ENCODE data around the gene LYPD6. TPM values are rescaled to one million over a fixed set of nuclear protein-coding genes. Genes with fewer than 3 reads are reported as not detected.

LYPD6 gene
- total RNA-seq, 1 donor from 2014 or later = 0.14 TPM

- intact Hi-C loops (cut with DNase I) = no loop called here
- ATAC-seq (no peak), DNase-seq (ENCODE audit: missing footprints) (no peak)
Measured at GRCh38 chr2:149430743-149431736, 100.7 kb downstream of the LYPD6 start.

GRCh38 chr2:149438330-149438960, 108.1 kb downstream of the LYPD6 start:
- ATAC-seq (no peak), DNase-seq (ENCODE audit: missing footprints) (no peak)
- intact Hi-C loops (cut with DNase I) = no loop called here

- DNase-seq (ENCODE audit: missing footprints) (no peak), ATAC-seq (no peak)
- intact Hi-C loops (cut with DNase I) = no loop called here
Measured at GRCh38 chr2:149441255-149441654, 110.9 kb downstream of the LYPD6 start.

- no peak for DNase-seq (ENCODE audit: missing footprints)
- intact Hi-C loops (cut with DNase I) = no loop called here
- ATAC-seq = no peak
Measured at GRCh38 chr2:149442346-149442745, 112.0 kb downstream of the LYPD6 start.

- no peak for ATAC-seq
- no peak for DNase-seq (ENCODE audit: missing footprints)
- intact Hi-C loops (cut with DNase I) = no loop called here
Measured at GRCh38 chr2:149443150-149443549, 112.8 kb downstream of the LYPD6 start.

- DNase-seq (ENCODE audit: missing footprints) (no peak), ATAC-seq (no peak)
- intact Hi-C loops (cut with DNase I) = no loop called here
Measured at GRCh38 chr2:149446748-149447147, 116.4 kb downstream of the LYPD6 start.

- intact Hi-C loops (cut with DNase I) = no loop called here
- ATAC-seq = no peak
- no peak for DNase-seq (ENCODE audit: missing footprints)
Measured at GRCh38 chr2:149448315-149448714, 117.9 kb downstream of the LYPD6 start.

GRCh38 chr2:149449017-149449416, 118.6 kb downstream of the LYPD6 start:
- intact Hi-C loops (cut with DNase I) = no loop called here
- DNase-seq (ENCODE audit: missing footprints) = no peak

GRCh38 chr2:149451417-149452165, 121.2 kb downstream of the LYPD6 start:
- intact Hi-C loops (cut with DNase I) = no loop called here
- ATAC-seq (no peak), DNase-seq (ENCODE audit: missing footprints) (no peak)

More at GRCh38 chr2:149449017-149449416, 118.6 kb downstream of the LYPD6 start:
- no peak for ATAC-seq

GRCh38 chr2:149456285-149456684, 125.9 kb downstream of the LYPD6 start:
- no peak for DNase-seq (ENCODE audit: missing footprints)
- ATAC-seq = no peak
- intact Hi-C loops (cut with DNase I) = no loop called here

GRCh38 chr2:149458502-149458901, 128.1 kb downstream of the LYPD6 start:
- ATAC-seq (no peak), DNase-seq (ENCODE audit: missing footprints) (no peak)
- intact Hi-C loops (cut with DNase I) = no loop called here

GRCh38 chr2:149463328-149464002, 133.1 kb downstream of the LYPD6 start:
- ATAC-seq = no peak
- intact Hi-C loops (cut with DNase I) = no loop called here
- no peak for DNase-seq (ENCODE audit: missing footprints)

- intact Hi-C loops (cut with DNase I) = no loop called here
- no peak for DNase-seq (ENCODE audit: missing footprints)
Measured at GRCh38 chr2:149464396-149464795, 134.0 kb downstream of the LYPD6 start.

GRCh38 chr2:149465873-149466272, 135.5 kb downstream of the LYPD6 start:
- intact Hi-C loops (cut with DNase I) = no loop called here
- DNase-seq (ENCODE audit: missing footprints) = no peak
- ATAC-seq = no peak

More at GRCh38 chr2:149464396-149464795, 134.0 kb downstream of the LYPD6 start:
- no peak for ATAC-seq

GRCh38 chr2:149466635-149467034, 136.2 kb downstream of the LYPD6 start:
- no peak for ATAC-seq
- intact Hi-C loops (cut with DNase I) = no loop called here

GRCh38 chr2:149467436-149467835, 137.0 kb downstream of the LYPD6 start:
- ATAC-seq = no peak
- DNase-seq (ENCODE audit: missing footprints) = no peak
- intact Hi-C loops (cut with DNase I) = no loop called here

More at GRCh38 chr2:149466635-149467034, 136.2 kb downstream of the LYPD6 start:
- no peak for DNase-seq (ENCODE audit: missing footprints)

GRCh38 chr2:149468636-149469035, 138.2 kb downstream of the LYPD6 start:
- ATAC-seq (no peak), DNase-seq (ENCODE audit: missing footprints) (no peak)
- intact Hi-C loops (cut with DNase I) = no loop called here

- DNase-seq (ENCODE audit: missing footprints) (no peak), ATAC-seq (no peak)
- intact Hi-C loops (cut with DNase I) = no loop called here
Measured at GRCh38 chr2:149470046-149470445, 139.7 kb downstream of the LYPD6 start.

- no peak for ATAC-seq
- intact Hi-C loops (cut with DNase I) = no loop called here
Measured at GRCh38 chr2:149472413-149472812, 142.0 kb downstream of the LYPD6 start.

More at GRCh38 chr2:149472413-149472812, 142.0 kb downstream of the LYPD6 start:
- DNase-seq (ENCODE audit: missing footprints) = no peak

Data from Right ventricle myocardium inferior (tissue), 1 donor.